Ishikawa (cell line): ENCODE results near the gene TFRC.

Experiments used
- EGR1 ChIP-seq: IDR thresholded peaks from 2 replicates; pipeline ENCODE4 v1.6.1; 2012
- RAD21 ChIP-seq: IDR thresholded peaks from 2 replicates; pipeline ENCODE4 v1.6.1; 2012; ENCODE audit warnings: low read depth
- TAF1 ChIP-seq: IDR thresholded peaks from 2 replicates; pipeline ENCODE4 v1.6.1; 2012; ENCODE audit warnings: low read depth, mild to moderate bottlenecking
- TCF12 ChIP-seq: IDR thresholded peaks from 2 replicates; pipeline ENCODE4 v1.6.1; 2012; ENCODE audit warnings: low read depth
- TEAD4 ChIP-seq: IDR thresholded peaks from 2 replicates; pipeline ENCODE4 v1.6.1; 2012
- TF ChIP-seq, protein P1 (sequence below): IDR thresholded peaks from 2 replicates; pipeline ENCODE4 v1.6.1; 2012; ENCODE audit warnings: low read depth, mild to moderate bottlenecking
- TF ChIP-seq, protein P2 (sequence below): IDR thresholded peaks from 2 replicates; pipeline ENCODE4 v1.6.1; 2012
- TF ChIP-seq, protein P3 (sequence below): IDR thresholded peaks from 2 replicates; pipeline ENCODE4 v1.6.1; 2012

DNA sequence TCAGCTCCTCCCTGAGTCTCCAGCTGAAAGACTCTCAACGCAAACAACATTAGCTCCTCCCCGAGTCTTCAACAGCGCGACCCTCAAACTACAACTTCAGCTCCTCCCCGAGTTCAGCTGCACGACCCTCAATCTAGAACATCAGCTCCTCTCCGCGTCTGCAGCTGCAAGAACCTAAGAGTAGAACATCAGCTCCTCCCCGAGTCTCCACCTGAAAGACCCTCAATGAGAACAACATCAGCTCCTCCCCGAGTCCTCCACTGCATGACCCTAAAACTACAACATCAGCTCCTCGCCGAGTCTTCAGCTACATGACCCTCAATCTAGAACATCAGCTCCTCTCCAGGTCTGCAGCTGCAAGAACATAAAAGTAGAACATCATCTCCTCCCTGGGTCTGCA is 78.3 kb downstream of the TFRC start:
- TF ChIP-seq, protein P1, sequence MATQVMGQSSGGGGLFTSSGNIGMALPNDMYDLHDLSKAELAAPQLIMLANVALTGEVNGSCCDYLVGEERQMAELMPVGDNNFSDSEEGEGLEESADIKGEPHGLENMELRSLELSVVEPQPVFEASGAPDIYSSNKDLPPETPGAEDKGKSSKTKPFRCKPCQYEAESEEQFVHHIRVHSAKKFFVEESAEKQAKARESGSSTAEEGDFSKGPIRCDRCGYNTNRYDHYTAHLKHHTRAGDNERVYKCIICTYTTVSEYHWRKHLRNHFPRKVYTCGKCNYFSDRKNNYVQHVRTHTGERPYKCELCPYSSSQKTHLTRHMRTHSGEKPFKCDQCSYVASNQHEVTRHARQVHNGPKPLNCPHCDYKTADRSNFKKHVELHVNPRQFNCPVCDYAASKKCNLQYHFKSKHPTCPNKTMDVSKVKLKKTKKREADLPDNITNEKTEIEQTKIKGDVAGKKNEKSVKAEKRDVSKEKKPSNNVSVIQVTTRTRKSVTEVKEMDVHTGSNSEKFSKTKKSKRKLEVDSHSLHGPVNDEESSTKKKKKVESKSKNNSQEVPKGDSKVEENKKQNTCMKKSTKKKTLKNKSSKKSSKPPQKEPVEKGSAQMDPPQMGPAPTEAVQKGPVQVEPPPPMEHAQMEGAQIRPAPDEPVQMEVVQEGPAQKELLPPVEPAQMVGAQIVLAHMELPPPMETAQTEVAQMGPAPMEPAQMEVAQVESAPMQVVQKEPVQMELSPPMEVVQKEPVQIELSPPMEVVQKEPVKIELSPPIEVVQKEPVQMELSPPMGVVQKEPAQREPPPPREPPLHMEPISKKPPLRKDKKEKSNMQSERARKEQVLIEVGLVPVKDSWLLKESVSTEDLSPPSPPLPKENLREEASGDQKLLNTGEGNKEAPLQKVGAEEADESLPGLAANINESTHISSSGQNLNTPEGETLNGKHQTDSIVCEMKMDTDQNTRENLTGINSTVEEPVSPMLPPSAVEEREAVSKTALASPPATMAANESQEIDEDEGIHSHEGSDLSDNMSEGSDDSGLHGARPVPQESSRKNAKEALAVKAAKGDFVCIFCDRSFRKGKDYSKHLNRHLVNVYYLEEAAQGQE: no peak
- TF ChIP-seq TAF1: no peak
- TF ChIP-seq RAD21: no peak
- TF ChIP-seq, protein P2, sequence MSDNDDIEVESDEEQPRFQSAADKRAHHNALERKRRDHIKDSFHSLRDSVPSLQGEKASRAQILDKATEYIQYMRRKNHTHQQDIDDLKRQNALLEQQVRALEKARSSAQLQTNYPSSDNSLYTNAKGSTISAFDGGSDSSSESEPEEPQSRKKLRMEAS: no peak
- no peak for TF ChIP-seq EGR1
- TF ChIP-seq TCF12: no peak
- TF ChIP-seq, protein P3, sequence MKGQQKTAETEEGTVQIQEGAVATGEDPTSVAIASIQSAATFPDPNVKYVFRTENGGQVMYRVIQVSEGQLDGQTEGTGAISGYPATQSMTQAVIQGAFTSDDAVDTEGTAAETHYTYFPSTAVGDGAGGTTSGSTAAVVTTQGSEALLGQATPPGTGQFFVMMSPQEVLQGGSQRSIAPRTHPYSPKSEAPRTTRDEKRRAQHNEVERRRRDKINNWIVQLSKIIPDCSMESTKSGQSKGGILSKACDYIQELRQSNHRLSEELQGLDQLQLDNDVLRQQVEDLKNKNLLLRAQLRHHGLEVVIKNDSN: no peak
- TF ChIP-seq TEAD4: no peak
